GM21423 (cell line): ENCODE results near the gene PPP2R1B.

ENCODE experiments used
- ATAC-seq: cut with Tn5 transposase; IDR thresholded peaks from one replicate; pipeline ENCODE4 v1.9.1; 2021; ENCODE audit warnings: mild to moderate bottlenecking, moderate library complexity; ENCODE audit not compliant: unreplicated experiment

The PPP2R1B gene

GRCh38 chr11:111749646-111750045 lies 16.5 kb downstream of the PPP2R1B start:
- ATAC-seq: no peak

GRCh38 chr11:111748035-111748804 lies 18.0 kb downstream of the PPP2R1B start:
- no peak for ATAC-seq

- ATAC-seq: no peak
Measured at GRCh38 chr11:111745719-111746504, 20.3 kb downstream of the PPP2R1B start.

GRCh38 chr11:111743700-111744099 lies 22.5 kb downstream of the PPP2R1B start:
- ATAC-seq: no peak

- ATAC-seq: no peak
Measured at GRCh38 chr11:111741751-111742150, 24.4 kb downstream of the PPP2R1B start.

- ATAC-seq: no peak
Measured at GRCh38 chr11:111739299-111739698, 26.9 kb downstream of the PPP2R1B start.

- no peak for ATAC-seq
Measured at GRCh38 chr11:111737444-111738210, 28.6 kb downstream of the PPP2R1B start.

GRCh38 chr11:111736621-111737443 lies 29.4 kb downstream of the PPP2R1B start:
- no peak for ATAC-seq

- no peak for ATAC-seq
Measured at GRCh38 chr11:111736181-111736590, 30.0 kb downstream of the PPP2R1B start.

GRCh38 chr11:111735262-111736116 lies 30.7 kb downstream of the PPP2R1B start:
- ATAC-seq: no peak

- ATAC-seq: no peak
Measured at GRCh38 chr11:111734954-111735261, 31.3 kb downstream of the PPP2R1B start.

- ATAC-seq: no peak
Measured at GRCh38 chr11:111734101-111734953, 31.9 kb downstream of the PPP2R1B start.

GRCh38 chr11:111733611-111734088 lies 32.5 kb downstream of the PPP2R1B start:
- no peak for ATAC-seq

GRCh38 chr11:111733016-111733415 lies 33.2 kb downstream of the PPP2R1B start:
- no peak for ATAC-seq

GRCh38 chr11:111731821-111732220 lies 34.4 kb downstream of the PPP2R1B start:
- no peak for ATAC-seq

- ATAC-seq: no peak
Measured at GRCh38 chr11:111730871-111731591, 35.2 kb downstream of the PPP2R1B start.

- ATAC-seq: no peak
Measured at GRCh38 chr11:111729831-111730311, 36.3 kb downstream of the PPP2R1B start.
